Prostate gland (tissue), 2 donors: ENCODE measurements around the gene UBE2D4.

ENCODE experiments used
- POLR2A ChIP-seq: fragments of 450-650 bp; IDR thresholded peaks from one replicate; pipeline ENCODE4 v1.6.1; 2016; ENCODE audit warnings: antibody characterized with exemption, mild to moderate bottlenecking
- TF ChIP-seq, protein P1 (sequence below), 4 experiments: fragments of 200-600 bp in 2 of 4; fragments of 450-650 bp in 2 of 4; sonication (generic) in 2 of 4; IDR thresholded peaks; 1 replicate in 3 of 4; 2 replicates in 1 of 4; pipeline ENCODE4 v1.5.1; 2016 to 2019; ENCODE audit warnings: antibody characterized with exemption in 4 of 4, mild to moderate bottlenecking in 2 of 4, moderate library complexity in 2 of 4

DNA sequence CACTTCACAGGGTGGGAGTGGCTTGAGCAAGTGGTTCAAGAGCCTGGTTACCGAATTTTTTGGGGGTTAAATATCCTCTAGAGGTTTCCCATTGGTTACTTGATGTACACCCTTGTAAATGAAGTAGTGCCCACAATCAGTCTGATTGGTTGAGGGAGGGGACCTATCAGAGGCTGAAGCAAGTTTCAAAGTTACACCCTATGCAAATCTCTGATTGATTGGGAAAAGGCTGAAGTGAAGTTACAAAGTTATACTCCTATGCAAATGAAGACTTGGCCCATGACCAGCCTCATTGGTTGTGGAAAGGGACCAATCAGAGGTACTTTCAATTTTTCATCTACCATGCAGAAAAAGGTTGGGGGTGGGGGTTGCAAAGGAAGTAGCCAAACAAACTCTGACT lies 34.7 kb downstream of the UBE2D4 start:
- TF ChIP-seq, protein P1, sequence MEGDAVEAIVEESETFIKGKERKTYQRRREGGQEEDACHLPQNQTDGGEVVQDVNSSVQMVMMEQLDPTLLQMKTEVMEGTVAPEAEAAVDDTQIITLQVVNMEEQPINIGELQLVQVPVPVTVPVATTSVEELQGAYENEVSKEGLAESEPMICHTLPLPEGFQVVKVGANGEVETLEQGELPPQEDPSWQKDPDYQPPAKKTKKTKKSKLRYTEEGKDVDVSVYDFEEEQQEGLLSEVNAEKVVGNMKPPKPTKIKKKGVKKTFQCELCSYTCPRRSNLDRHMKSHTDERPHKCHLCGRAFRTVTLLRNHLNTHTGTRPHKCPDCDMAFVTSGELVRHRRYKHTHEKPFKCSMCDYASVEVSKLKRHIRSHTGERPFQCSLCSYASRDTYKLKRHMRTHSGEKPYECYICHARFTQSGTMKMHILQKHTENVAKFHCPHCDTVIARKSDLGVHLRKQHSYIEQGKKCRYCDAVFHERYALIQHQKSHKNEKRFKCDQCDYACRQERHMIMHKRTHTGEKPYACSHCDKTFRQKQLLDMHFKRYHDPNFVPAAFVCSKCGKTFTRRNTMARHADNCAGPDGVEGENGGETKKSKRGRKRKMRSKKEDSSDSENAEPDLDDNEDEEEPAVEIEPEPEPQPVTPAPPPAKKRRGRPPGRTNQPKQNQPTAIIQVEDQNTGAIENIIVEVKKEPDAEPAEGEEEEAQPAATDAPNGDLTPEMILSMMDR (IDR thresholded peaks at IDR 0.05) = no peak
- no peak for TF ChIP-seq POLR2A
